CD4-positive, alpha-beta T cell treated with Interleukin-17A for 1 hour (primary cell): ENCODE data around the gene VAV3.
A peak's percentile ranks its signal among the peaks of the same experiment; 100 is the strongest.
"Not testable (repeated sequence)": the region's sequence is repeated elsewhere in the genome, so short reads cannot be mapped to it uniquely, and the experiment has no call there.

Source experiments
- DNase-seq: peaks from one replicate; pipeline ENCODE4 v3.0.0-alpha.2; 2020

The VAV3 gene

GRCh38 chr1:107965110-107965991, at the start of gene VAV3:
TSS of gene VAV3 (minus strand) at chr1:107965180. CDS start at chr1:107964869, 311 bp downstream.
- peak; percentile 60 for DNase-seq

GRCh38 chr1:108012553-108012952, 47.6 kb upstream of the VAV3 start:
- DNase-seq = no peak

GRCh38 chr1:108011295-108011694, 46.3 kb upstream of the VAV3 start:
- DNase-seq = no peak

- no peak for DNase-seq
Observed at GRCh38 chr1:108010581-108010980, 45.6 kb upstream of the VAV3 start.

GRCh38 chr1:108009603-108010195, 44.7 kb upstream of the VAV3 start:
- DNase-seq = no peak

- DNase-seq = no peak
Observed at GRCh38 chr1:108007531-108007930, 42.6 kb upstream of the VAV3 start.

GRCh38 chr1:108007070-108007469, 42.1 kb upstream of the VAV3 start:
- no peak for DNase-seq

GRCh38 chr1:108004919-108005318, 39.9 kb upstream of the VAV3 start:
- not testable (repeated sequence) for DNase-seq

- no peak for DNase-seq
Observed at GRCh38 chr1:108000620-108001111, 35.7 kb upstream of the VAV3 start.

- DNase-seq = no peak
Observed at GRCh38 chr1:108000184-108000583, 35.2 kb upstream of the VAV3 start.

GRCh38 chr1:107997866-107998265, 32.9 kb upstream of the VAV3 start:
- DNase-seq = no peak

GRCh38 chr1:107993920-107994319, 28.9 kb upstream of the VAV3 start:
- no peak for DNase-seq

GRCh38 chr1:107992347-107992746, 27.4 kb upstream of the VAV3 start:
- no peak for DNase-seq

- no peak for DNase-seq
Observed at GRCh38 chr1:107991371-107992066, 26.5 kb upstream of the VAV3 start.

GRCh38 chr1:107990606-107991005, 25.6 kb upstream of the VAV3 start:
- no peak for DNase-seq

- no peak for DNase-seq
Observed at GRCh38 chr1:107981277-107981676, 16.3 kb upstream of the VAV3 start.

GRCh38 chr1:107979926-107980325, 14.9 kb upstream of the VAV3 start:
- no peak for DNase-seq

GRCh38 chr1:107979088-107979487, 14.1 kb upstream of the VAV3 start:
- no peak for DNase-seq

GRCh38 chr1:107976836-107977235, 11.9 kb upstream of the VAV3 start:
- DNase-seq = no peak

- DNase-seq = no peak
Observed at GRCh38 chr1:107976431-107976830, 11.5 kb upstream of the VAV3 start.

GRCh38 chr1:107975851-107976250, 10.9 kb upstream of the VAV3 start:
- DNase-seq = no peak

GRCh38 chr1:107974090-107974489, 9.1 kb upstream of the VAV3 start:
- no peak for DNase-seq

- DNase-seq = no peak
Observed at GRCh38 chr1:107972391-107973180, 7.6 kb upstream of the VAV3 start.
